GM21576 (cell line): ENCODE results near the gene DNAH14.

Source experiments
- ATAC-seq: cut with Tn5 transposase; IDR thresholded peaks from one replicate; pipeline ENCODE4 v1.9.1; 2021; ENCODE audit warnings: mild to moderate bottlenecking, moderate library complexity; ENCODE audit not compliant: unreplicated experiment

Gene DNAH14

GRCh38 chr1:225426395-225427234 is 497.1 kb downstream of the DNAH14 start:
- ATAC-seq: peak; percentile 19

GRCh38 chr1:225427235-225428067 is 498.0 kb downstream of the DNAH14 start, which contains the start of gene LBR:
TSS of gene LBR (minus strand) at chr1:225428038. CDS start at chr1:225424075, 3,963 bp downstream.
- ATAC-seq: peak; percentile 23

GRCh38 chr1:225428068-225428880 is 498.8 kb downstream of the DNAH14 start:
- peak; percentile 84 for ATAC-seq

- ATAC-seq: no peak
These were observed 499.5 kb downstream of the DNAH14 start for GRCh38 chr1:225428881-225429455.

- no peak for ATAC-seq
These were observed 500.8 kb downstream of the DNAH14 start for GRCh38 chr1:225430301-225430700.

GRCh38 chr1:225431081-225431863 is 501.8 kb downstream of the DNAH14 start:
- ATAC-seq: no peak

- ATAC-seq: no peak
These were observed 504.6 kb downstream of the DNAH14 start for GRCh38 chr1:225434046-225434445.

- no peak for ATAC-seq
These were observed 505.6 kb downstream of the DNAH14 start for GRCh38 chr1:225435076-225435475.

GRCh38 chr1:225435487-225435886 is 506.0 kb downstream of the DNAH14 start:
- ATAC-seq: peak; percentile 25

GRCh38 chr1:225435957-225436392 is 506.5 kb downstream of the DNAH14 start:
- peak; percentile 66 for ATAC-seq

GRCh38 chr1:225437710-225438437 is 508.4 kb downstream of the DNAH14 start:
- ATAC-seq: no peak

GRCh38 chr1:225440380-225441221 is 511.1 kb downstream of the DNAH14 start:
- ATAC-seq: no peak

- no peak for ATAC-seq
These were observed 512.0 kb downstream of the DNAH14 start for GRCh38 chr1:225441314-225442122.

- ATAC-seq: no peak
These were observed 512.6 kb downstream of the DNAH14 start for GRCh38 chr1:225442123-225442505.

- ATAC-seq: no peak
These were observed 516.4 kb downstream of the DNAH14 start for GRCh38 chr1:225445639-225446594.

- no peak for ATAC-seq
These were observed 517.1 kb downstream of the DNAH14 start for GRCh38 chr1:225446595-225446960.
